SU-DHL-6 (cell line): ENCODE data around the gene IL10.

Experiments
- H2AFZ ChIP-seq: fragments of 200-600 bp; sonication (generic); 2 replicates; pipeline ENCODE4 v1.6.1; 2014; ENCODE audit warnings: low read depth, mild to moderate bottlenecking, moderate library complexity, mixed read lengths, antibody characterized with exemption, low read length; ENCODE audit not compliant: severe bottlenecking
- H3F3A ChIP-seq: fragments of 200-600 bp; shearing (Covaris generic); 2 replicates; pipeline ENCODE4 v1.6.0; 2016; ENCODE audit warnings: antibody characterized with exemption, mild to moderate bottlenecking; ENCODE audit not compliant: insufficient read depth
- H3K27ac ChIP-seq: fragments of 200-600 bp; sonication (generic); 2 replicates; pipeline ENCODE4 v1.5.1; 2016; ENCODE audit warnings: low read depth, mild to moderate bottlenecking, low read length, moderate library complexity, mixed read lengths
- H3K27me3 ChIP-seq: fragments of 200-600 bp; sonication (generic), shearing (Covaris generic); 2 replicates; pipeline ENCODE4 v1.6.0; 2014; ENCODE audit warnings: mild to moderate bottlenecking, low read length
- H3K36me3 ChIP-seq: fragments of 200-600 bp; sonication (generic); 2 replicates; pipeline ENCODE4 v1.6.1; 2014; ENCODE audit warnings: mild to moderate bottlenecking, low read length, mixed read lengths
- H3K4me2 ChIP-seq: fragments of 300-600, 200-600 bp; shearing (Covaris generic), sonication (generic); 2 replicates; pipeline ENCODE4 v1.6.0; 2014; ENCODE audit warnings: low read length, low read depth, mild to moderate bottlenecking; ENCODE audit not compliant: poor library complexity, severe bottlenecking
- H3K4me3 ChIP-seq: fragments of 200-600 bp; sonication (generic); 2 replicates; pipeline ENCODE4 v1.5.1; 2014; ENCODE audit warnings: antibody characterized with exemption, low read length, mild to moderate bottlenecking, mixed read lengths; ENCODE audit not compliant: insufficient read depth, poor library complexity, severe bottlenecking
- H3K79me2 ChIP-seq: fragments of 200-600 bp; sonication (generic); 2 replicates; pipeline ENCODE4 v1.6.1; 2014; ENCODE audit warnings: mild to moderate bottlenecking, low read length, moderate library complexity; ENCODE audit not compliant: insufficient read depth
- H3K9ac ChIP-seq: fragments of 200-600 bp; sonication (generic); 2 replicates; pipeline ENCODE4 v1.7.0; 2014; ENCODE audit warnings: mild to moderate bottlenecking, low read length
- H3K9me2 ChIP-seq: fragments of 200-600 bp; sonication (generic); replicated peaks from 2 replicates; pipeline ENCODE4 v1.6.1; 2014; ENCODE audit warnings: low read length; ENCODE audit not compliant: insufficient read depth
- H3K9me3 ChIP-seq: fragments of 200-600 bp; sonication (generic); 2 replicates; pipeline ENCODE4 v1.6.1; 2014; ENCODE audit warnings: low read length, mixed read lengths; ENCODE audit not compliant: insufficient read depth
- H4K20me1 ChIP-seq: fragments of 200-600 bp; sonication (generic); 2 replicates; pipeline ENCODE4 v1.6.1; 2014; ENCODE audit warnings: low read depth, mild to moderate bottlenecking, antibody characterized with exemption, low read length, moderate library complexity, mixed read lengths
- EZH2phosphoT487 ChIP-seq: fragments of 200-600 bp; sonication (generic), shearing (Covaris generic); conservative IDR thresholded peaks from 2 replicates; pipeline ENCODE4 v1.6.1; 2018; ENCODE audit warnings: mild to moderate bottlenecking, antibody characterized with exemption, low read length, moderate library complexity, mixed read lengths
- TF ChIP-seq, protein P1 (sequence below): fragments of 200-600 bp; sonication (generic); IDR thresholded peaks from one replicate; pipeline ENCODE4 v1.5.1; 2017; ENCODE audit warnings: antibody characterized with exemption, mild to moderate bottlenecking, low read length, moderate library complexity; ENCODE audit not compliant: insufficient read depth, poor library complexity, severe bottlenecking

Gene IL10

DNA sequence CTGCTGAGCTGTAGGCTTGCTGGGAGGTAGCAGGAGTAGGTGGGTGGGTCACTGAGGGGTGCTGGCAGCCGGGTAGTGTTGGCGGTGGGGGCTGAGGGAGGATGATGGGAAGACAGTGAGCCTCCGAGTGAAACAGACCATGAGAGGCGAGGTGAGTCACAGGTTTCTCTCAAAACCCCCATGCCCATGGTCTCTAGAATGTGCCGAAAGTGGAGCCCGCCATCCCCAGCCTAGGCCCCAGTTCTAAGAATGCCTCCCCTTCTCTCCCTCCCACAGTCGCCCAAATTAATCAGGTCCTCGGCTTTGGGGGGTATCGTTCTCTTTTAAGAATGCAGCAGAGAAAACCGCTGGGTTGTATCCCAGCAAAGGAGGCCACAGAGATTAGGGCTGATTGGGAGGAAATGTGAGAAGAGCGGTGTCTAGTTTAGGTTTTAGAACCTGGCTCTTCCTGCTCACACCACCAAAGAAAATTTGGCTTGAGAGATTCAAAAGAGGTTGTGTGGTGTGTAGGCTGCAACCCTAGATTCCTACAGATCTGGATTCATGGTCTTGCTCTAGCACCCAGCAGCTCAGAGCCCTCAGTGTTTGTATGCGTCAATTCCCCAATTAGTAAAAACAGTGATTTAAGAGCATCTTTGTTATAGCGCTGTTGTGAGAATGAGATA is 29.4 kb downstream of the IL10 start:
- TF ChIP-seq EZH2phosphoT487 = no peak
- TF ChIP-seq, protein P1, sequence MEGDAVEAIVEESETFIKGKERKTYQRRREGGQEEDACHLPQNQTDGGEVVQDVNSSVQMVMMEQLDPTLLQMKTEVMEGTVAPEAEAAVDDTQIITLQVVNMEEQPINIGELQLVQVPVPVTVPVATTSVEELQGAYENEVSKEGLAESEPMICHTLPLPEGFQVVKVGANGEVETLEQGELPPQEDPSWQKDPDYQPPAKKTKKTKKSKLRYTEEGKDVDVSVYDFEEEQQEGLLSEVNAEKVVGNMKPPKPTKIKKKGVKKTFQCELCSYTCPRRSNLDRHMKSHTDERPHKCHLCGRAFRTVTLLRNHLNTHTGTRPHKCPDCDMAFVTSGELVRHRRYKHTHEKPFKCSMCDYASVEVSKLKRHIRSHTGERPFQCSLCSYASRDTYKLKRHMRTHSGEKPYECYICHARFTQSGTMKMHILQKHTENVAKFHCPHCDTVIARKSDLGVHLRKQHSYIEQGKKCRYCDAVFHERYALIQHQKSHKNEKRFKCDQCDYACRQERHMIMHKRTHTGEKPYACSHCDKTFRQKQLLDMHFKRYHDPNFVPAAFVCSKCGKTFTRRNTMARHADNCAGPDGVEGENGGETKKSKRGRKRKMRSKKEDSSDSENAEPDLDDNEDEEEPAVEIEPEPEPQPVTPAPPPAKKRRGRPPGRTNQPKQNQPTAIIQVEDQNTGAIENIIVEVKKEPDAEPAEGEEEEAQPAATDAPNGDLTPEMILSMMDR = no peak
- Histone ChIP-seq H2AFZ (no peak overlapping the region), H3K36me3 (no peaks in the 10 kb centered on the region), H3K9me3 (no peaks in the 10 kb centered on the region), H3K79me2 (no peaks in the 10 kb centered on the region), H3K4me3 (no peak overlapping the region), H3K9ac (no peak overlapping the region), H3K9me2 (no peaks in the 10 kb centered on the region), H3K4me2 (no peak overlapping the region), H3K27ac (no peak overlapping the region), H3K27me3 (no peaks in the 10 kb centered on the region), H4K20me1 (no peaks in the 10 kb centered on the region), H3F3A (peaks cover 5% of the 10 kb centered on the region; the same call in 1 of the 2 replicates)

DNA sequence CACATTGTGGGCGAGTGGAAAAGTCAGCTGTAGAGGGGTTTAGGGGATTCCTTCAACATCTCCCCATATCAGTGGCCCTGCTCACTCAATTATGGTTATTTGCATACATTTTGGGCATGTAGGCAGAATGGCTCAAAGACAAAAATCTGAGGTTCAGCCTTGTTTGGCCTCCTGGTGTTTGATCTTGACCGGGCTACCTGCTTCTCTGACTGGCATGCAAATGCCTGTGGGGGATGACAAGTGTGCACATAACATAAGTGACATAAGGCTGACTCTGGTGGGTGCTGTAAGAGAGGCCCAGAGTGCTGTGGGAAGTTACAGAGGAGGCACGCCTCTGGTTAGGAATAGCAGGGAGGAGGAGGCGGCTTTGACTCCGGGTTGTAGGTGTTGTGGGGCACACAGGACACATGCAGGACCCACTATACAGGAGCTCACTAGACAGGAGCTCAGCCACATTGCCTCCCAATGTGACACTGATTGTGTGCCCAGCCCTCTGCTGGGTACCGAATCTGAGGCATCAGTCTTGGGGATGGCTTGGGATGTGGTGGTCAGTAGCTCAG is 31.1 kb downstream of the IL10 start:
- H3K36me3 ChIP-seq = no peaks in the 10 kb centered on the region
- no peaks in the 10 kb centered on the region for H3K9me2 ChIP-seq
- H2AFZ ChIP-seq = no peak overlapping the region
- H3K79me2 ChIP-seq = no peaks in the 10 kb centered on the region
- no peak overlapping the region for H3K4me2 ChIP-seq
- H3K9ac ChIP-seq = no peak overlapping the region
- peak overlapping the region; percentile 52 for H3K27ac ChIP-seq
- H3K9me3 ChIP-seq = no peaks in the 10 kb centered on the region
- TF ChIP-seq, protein P1 = no peak
- TF ChIP-seq EZH2phosphoT487 = no peak
- no peaks in the 10 kb centered on the region for H3K27me3 ChIP-seq
- H3F3A ChIP-seq = peaks cover 5% of the 10 kb centered on the region; the same call in 1 of the 2 replicates
- no peaks in the 10 kb centered on the region for H4K20me1 ChIP-seq
- no peak overlapping the region for H3K4me3 ChIP-seq

DNA sequence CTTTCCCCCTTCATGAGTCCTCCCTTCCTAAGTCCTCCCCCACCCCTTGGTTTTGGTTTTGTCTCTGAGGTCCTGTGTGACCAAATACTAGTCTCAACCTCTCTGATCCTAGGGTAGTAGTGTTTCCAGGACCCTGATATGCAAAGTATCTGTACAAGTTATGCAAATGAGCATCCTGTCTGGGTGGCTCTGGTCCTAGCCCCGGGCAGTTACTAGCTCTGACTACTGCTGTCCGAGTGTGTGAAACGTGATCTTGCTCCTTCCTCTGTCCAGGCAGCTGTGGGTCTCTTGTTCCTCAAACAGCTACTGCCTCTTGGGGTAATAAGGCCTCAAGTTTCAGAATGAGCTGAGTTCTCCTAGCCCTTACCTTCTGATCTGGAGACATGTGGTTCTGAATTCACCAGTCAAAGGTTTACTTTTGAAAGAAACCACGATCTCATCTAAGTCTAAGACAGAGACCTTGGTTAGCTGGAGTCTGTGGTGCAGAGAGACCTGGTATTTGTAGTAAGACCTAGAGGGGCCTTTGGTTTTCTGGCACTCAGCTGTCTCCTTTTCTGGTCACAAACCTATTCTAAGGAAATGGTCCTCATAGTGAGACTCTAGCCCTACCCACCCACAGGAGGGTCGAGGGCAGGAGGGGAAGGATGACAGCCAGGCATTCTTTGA is 32.8 kb downstream of the IL10 start:
- Histone ChIP-seq H2AFZ (no peak overlapping the region), H4K20me1 (no peaks in the 10 kb centered on the region), H3K36me3 (no peaks in the 10 kb centered on the region), H3K27me3 (no peaks in the 10 kb centered on the region), H3K27ac (peak overlapping the region; percentile 52), H3K4me3 (no peak overlapping the region), H3K9me3 (no peaks in the 10 kb centered on the region), H3K9ac (no peak overlapping the region), H3K9me2 (no peaks in the 10 kb centered on the region), H3K79me2 (no peaks in the 10 kb centered on the region), H3K4me2 (peak overlapping the region; percentile 8), H3F3A (peaks cover 5% of the 10 kb centered on the region; the same call in 1 of the 2 replicates)
- TF ChIP-seq, protein P1 = no peak
- no peak for TF ChIP-seq EZH2phosphoT487
